ENCODE results near the gene VWA8. TPM values are rescaled to one million over a fixed set of nuclear protein-coding genes. Genes with fewer than 3 reads are reported as not detected.
"Not testable (repeated sequence)": the region's sequence is repeated elsewhere in the genome, so short reads cannot be mapped to it uniquely, and the experiment has no call there.

VWA8 gene
- total RNA-seq, 1 donor: 21.4 TPM

GRCh38 chr13:41545432-41545707, 415.5 kb downstream of the VWA8 start:
- no peak overlapping the region for H3K4me3 ChIP-seq (ENCODE audit: insufficient read depth, low read length)
- H3K4me1 ChIP-seq (ENCODE audit: insufficient read depth, low read length): peaks cover 21% of the 10 kb centered on the region
- H3K4me2 ChIP-seq (ENCODE audit: insufficient read depth, low read length): no peak overlapping the region
- H3K36me3 ChIP-seq (ENCODE audit: insufficient read depth, low read length): no peaks in the 10 kb centered on the region
- H3K79me2 ChIP-seq (ENCODE audit: insufficient read depth, low read length): no peaks in the 10 kb centered on the region
- no peak overlapping the region for H3K27ac ChIP-seq (ENCODE audit: low read depth, low read length)
- H3K27me3 ChIP-seq (ENCODE audit: insufficient read depth, low read length): peaks cover 4% of the 10 kb centered on the region
- no peaks in the 10 kb centered on the region for H4K20me1 ChIP-seq (ENCODE audit: insufficient read depth, low read length)
- no peak for TF ChIP-seq CTCF (IDR thresholded peaks at IDR 0.05; ENCODE audit: extremely low read depth, low read depth, low read length)
- H2AFZ ChIP-seq (ENCODE audit: low read length): no peak overlapping the region
- H3K9me3 ChIP-seq (ENCODE audit: low read depth, low read length): no peaks in the 10 kb centered on the region
- DNase-seq (ENCODE audit: insufficient read length, low spot score, missing footprints): no peak

GRCh38 chr13:41543664-41544300, 417.1 kb downstream of the VWA8 start:
- no peaks in the 10 kb centered on the region for H4K20me1 ChIP-seq (ENCODE audit: insufficient read depth, low read length)
- no peaks in the 10 kb centered on the region for H3K9me3 ChIP-seq (ENCODE audit: low read depth, low read length)
- no peak overlapping the region for H3K27ac ChIP-seq (ENCODE audit: low read depth, low read length)
- H3K4me1 ChIP-seq (ENCODE audit: insufficient read depth, low read length): peaks cover 21% of the 10 kb centered on the region
- H3K27me3 ChIP-seq (ENCODE audit: insufficient read depth, low read length): peaks cover 4% of the 10 kb centered on the region
- DNase-seq (ENCODE audit: insufficient read length, low spot score, missing footprints): no peak
- H3K36me3 ChIP-seq (ENCODE audit: insufficient read depth, low read length): no peaks in the 10 kb centered on the region
- no peaks in the 10 kb centered on the region for H3K79me2 ChIP-seq (ENCODE audit: insufficient read depth, low read length)
- no peak overlapping the region for H3K4me3 ChIP-seq (ENCODE audit: insufficient read depth, low read length)
- TF ChIP-seq CTCF (IDR thresholded peaks at IDR 0.05; ENCODE audit: extremely low read depth, low read depth, low read length): no peak
- H3K4me2 ChIP-seq (ENCODE audit: insufficient read depth, low read length): no peak overlapping the region
- no peak overlapping the region for H2AFZ ChIP-seq (ENCODE audit: low read length)

- not testable (repeated sequence) for H3K4me2 ChIP-seq (ENCODE audit: insufficient read depth, low read length); H2AFZ ChIP-seq (ENCODE audit: low read length); H3K79me2 ChIP-seq (ENCODE audit: insufficient read depth, low read length); H4K20me1 ChIP-seq (ENCODE audit: insufficient read depth, low read length); H3K36me3 ChIP-seq (ENCODE audit: insufficient read depth, low read length); H3K9me3 ChIP-seq (ENCODE audit: low read depth, low read length); DNase-seq (ENCODE audit: insufficient read length, low spot score, missing footprints); H3K27me3 ChIP-seq (ENCODE audit: insufficient read depth, low read length); H3K27ac ChIP-seq (ENCODE audit: low read depth, low read length); H3K4me3 ChIP-seq (ENCODE audit: insufficient read depth, low read length)
- H3K4me1 ChIP-seq (ENCODE audit: insufficient read depth, low read length): peaks cover 21% of the 10 kb centered on the region
Measured at GRCh38 chr13:41542799-41543198, 418.1 kb downstream of the VWA8 start.

GRCh38 chr13:41542281-41542680, 418.6 kb downstream of the VWA8 start:
- DNase-seq (ENCODE audit: insufficient read length, low spot score, missing footprints): no peak
- no peak overlapping the region for H2AFZ ChIP-seq (ENCODE audit: low read length)

More at GRCh38 chr13:41542281-41542680, 418.6 kb downstream of the VWA8 start:
- Histone ChIP-seq H3K27me3 (ENCODE audit: insufficient read depth, low read length) (peaks cover 4% of the 10 kb centered on the region), H3K9me3 (ENCODE audit: low read depth, low read length) (no peaks in the 10 kb centered on the region), H3K79me2 (ENCODE audit: insufficient read depth, low read length) (no peaks in the 10 kb centered on the region), H3K4me1 (ENCODE audit: insufficient read depth, low read length) (peaks cover 17% of the 10 kb centered on the region), H4K20me1 (ENCODE audit: insufficient read depth, low read length) (no peaks in the 10 kb centered on the region), H3K27ac (ENCODE audit: low read depth, low read length) (no peak overlapping the region), H3K36me3 (ENCODE audit: insufficient read depth, low read length) (no peaks in the 10 kb centered on the region), H3K4me3 (ENCODE audit: insufficient read depth, low read length) (no peak overlapping the region), H3K4me2 (ENCODE audit: insufficient read depth, low read length) (no peak overlapping the region)
- TF ChIP-seq CTCF (IDR thresholded peaks at IDR 0.05; ENCODE audit: extremely low read depth, low read depth, low read length): no peak
